ENCODE data around the gene CPSF3.

The CPSF3 gene

DNA sequence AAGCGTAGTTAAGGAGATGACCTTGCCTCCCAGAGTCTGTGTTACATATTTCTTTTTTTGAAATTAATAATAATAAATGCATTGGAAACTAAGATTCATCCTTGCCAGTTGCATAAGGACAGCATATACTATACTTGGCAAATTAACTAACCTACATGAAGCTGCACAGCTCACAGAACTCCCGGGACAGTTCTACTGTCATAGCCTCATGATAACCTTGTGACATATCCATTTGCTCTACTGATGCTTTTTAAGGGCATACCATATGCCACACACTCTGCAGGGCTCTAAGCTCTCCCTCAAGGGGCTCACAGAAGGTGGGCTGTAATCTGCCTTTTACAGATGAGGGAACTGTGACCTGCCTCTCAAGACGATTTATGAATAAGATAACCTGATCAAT is 3.9 kb upstream of the CPSF3 start:
- no peak for DNase-seq (ENCODE audit: low read depth)

DNA sequence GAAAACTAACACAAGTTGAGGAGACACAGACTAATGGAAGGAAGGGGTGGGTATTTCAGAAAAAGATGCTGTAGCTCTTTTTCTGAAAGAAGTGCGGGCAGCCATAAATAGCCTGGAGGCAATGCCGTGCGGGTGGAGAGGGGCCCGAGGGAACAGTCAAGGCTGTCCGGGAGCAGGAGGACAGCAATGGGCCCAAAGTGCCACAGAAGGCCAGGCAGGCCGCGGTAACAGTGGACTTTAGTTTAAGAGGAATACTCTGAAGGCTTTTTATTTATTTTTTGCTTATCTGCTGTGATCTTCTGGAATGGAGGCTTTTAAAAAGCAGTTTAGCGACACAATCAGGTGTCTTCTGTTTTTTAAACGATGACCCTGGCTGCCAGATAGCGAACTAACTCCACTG is 3.0 kb upstream of the CPSF3 start:
- no peak for DNase-seq (ENCODE audit: low read depth)

DNA sequence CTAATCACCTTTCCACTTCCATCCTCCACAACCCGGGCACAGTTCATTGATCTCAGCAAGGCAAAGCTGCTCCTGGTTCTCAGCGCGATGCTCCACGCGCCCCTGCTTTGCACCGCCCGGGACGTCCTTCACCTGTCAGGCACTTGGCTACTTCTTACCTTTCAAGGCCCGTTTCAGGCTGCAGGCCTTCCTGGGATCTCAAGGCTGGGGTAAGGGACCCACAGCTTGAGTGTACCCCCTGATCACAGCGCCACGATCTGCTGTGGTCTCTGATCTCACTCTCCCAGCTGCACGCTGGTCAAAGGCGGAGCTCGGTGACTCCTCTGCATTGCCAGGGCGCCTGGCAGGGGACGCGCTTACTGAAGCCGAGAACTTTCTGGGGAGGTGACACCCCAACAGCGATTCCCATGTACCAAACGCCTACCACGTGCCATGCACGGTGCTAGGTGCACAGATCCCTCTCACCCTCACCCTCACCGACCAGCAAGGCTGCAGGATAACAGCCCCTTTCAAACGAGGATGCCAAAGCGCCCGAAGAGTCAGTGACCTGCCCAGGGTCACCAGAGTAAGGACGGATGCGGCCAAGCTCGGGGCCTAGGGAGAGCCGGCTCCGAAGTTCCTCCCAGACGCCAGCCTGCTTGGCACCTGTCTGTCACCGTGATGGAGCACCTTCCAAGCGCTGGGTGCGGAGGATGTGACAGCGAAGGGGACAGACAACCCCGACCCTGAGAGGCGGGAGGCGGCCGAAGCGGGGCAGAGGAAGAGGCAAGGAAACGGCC is 944 bp upstream of the CPSF3 start:
- peak; percentile 55 for DNase-seq (ENCODE audit: low read depth)

DNA sequence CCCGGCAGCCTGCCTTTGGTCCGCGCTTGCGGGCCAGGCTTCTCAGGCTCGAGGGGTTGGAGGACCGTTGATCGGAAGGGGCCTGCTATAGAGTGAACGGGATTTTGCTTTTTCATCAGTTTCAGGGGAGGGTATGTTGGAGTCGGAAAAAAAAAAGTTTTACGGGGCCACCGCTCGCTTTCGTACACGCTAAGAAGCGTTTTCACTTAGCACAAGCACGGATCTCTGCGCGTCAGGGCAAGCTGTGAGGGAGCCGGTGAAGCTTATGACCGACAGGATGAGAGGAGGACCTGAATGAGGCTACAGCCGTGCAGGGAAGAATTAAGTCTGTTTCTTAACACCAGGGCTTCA is 443 bp downstream of the CPSF3 start:
- DNase-seq (ENCODE audit: low read depth): peak; percentile 45

DNA sequence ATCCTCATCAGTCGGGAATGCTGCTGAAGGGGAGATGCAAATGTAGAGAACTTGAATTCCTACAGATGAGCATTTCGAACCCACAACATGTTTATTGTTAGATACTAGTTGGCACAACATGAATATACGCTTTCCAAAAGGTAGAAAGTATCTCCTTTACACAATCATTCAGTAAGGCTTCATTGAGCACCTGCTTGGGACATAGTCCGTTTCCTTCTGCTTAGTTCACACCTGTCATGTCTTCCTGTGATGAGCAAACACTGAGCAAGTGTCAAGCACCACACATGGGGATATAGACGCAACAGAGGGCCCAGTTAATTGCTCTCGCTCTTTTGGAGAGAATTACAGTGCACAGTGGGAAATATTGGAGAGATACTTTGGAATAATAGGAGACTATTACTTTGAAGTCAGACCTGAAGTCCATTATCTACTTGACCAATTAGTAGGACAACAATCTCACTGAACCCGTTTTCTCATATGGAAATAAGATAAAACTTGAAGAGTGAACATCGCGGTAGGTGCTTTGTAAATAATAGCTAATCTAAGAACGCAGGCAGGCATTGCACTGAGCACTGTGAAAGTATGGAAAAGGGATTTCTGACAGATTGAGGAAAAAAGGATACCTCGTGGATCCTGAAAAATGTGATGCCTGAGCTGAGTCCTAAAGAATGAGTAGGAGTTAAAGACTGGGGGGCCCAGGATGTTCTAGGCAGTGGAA is 1.2 kb downstream of the CPSF3 start:
- no peak for DNase-seq (ENCODE audit: low read depth)

DNA sequence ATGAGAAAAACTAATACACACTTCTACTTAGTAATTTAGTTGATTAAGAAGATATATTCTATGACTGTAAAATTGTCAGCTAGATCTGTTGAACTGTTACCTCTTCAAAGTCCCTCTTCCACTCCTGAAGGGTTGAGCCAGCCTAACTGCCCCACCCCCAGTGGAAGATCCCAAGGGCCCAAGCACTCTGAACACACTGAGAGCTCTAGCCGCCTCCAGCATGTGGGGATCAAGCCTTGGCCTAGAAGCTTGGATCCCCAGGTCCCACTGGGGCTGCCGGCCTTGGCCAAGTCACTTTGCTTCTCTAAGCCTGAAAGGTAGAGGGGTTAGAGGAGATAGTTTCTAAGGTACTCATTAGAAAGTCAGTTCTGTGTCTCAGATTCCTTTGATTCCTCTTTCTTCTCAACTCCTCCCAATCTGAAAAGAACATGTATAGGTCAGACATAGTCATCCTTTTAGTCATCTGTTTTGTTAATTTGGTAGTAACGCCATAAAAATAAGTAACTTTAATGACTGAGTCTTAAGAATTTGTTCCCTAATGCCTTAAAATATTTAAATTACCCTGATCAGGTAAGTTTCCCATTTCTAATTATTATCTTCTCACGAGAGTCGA is 5.6 kb downstream of the CPSF3 start:
- peak; percentile 66 for DNase-seq (ENCODE audit: low read depth)

DNA sequence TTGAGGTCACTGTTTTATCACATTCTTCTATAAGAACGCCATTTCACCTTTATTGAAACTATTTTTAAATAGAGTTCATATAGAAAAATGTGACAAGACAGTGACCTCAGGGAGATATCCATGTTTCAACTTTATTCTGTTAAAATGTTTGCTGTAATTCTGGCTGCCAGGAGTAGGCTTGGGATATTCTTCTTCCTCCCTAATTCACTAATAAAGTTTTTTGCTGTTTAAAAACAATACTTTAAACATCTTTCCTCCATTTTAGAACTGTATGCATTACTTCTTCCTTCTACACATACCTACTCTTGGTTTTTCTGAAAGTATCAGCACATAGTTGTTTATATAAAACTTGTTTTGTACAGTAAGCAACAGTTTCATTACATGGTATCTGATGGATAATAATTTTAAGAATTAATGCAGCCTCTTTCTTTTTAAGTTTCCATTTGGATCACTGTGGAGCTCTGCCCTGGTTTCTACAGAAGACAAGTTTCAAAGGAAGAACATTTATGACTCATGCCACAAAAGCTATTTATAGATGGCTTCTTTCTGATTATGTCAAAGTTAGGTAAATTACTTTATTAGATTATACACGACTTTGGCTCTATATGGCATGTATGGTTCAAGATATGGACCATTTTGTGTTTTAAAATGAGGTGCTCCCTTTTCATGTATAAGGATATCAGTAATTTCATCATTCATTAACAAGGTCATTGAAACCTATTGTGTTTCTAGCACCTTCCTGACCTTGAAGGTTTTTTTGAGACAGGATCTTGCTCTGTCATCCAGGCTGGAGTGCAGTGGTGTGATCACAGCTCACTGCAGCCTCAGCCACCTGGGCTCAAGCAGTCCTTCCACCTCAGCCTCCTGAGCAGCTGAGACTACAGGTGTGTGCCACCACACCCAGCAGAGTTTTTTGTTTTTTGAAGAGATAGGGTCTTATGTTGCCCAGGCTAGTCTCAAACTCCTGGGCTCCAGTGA is 7.2 kb downstream of the CPSF3 start:
- DNase-seq (ENCODE audit: low read depth): peak; percentile 65

DNA sequence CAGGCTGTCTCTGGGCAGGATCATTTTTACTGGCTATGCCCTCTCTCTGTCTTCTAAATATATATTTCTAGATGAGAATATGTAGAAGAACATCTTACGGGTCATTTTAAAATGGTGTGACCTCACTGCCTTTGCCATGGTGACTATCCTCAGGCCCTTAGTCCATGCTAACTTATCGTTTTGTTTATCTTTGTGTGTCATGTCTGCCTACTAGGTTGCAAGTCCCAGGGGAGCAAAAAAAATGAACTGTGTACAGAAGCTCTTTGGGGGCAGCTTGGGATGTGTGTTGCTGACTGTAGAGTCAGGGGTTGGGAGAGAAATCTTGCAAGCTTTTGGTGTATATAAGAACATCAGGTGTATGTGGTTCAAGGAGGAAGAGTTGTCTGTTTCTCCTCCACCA is 11.0 kb downstream of the CPSF3 start:
- no peak for DNase-seq (ENCODE audit: low read depth)

DNA sequence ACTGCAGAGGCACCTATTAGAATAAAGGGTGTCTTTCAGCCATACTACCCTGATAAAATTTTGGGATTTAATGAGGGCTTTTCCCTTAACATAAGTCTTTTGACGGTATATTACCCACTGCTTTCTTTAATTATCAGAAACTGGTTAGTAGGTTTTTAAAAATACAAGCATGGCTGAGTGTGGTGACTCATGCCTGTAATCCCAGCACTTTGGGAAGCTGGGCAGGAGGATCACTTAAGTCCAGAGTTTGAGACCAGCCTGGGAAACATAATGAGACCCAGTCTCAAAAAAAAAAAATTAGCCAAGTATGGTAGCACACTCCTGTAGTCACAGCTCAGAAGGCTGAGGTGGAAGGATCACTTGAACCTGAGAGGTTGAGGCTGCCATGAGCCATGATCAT is 16.1 kb downstream of the CPSF3 start:
- peak; percentile 55 for DNase-seq (ENCODE audit: low read depth)

DNA sequence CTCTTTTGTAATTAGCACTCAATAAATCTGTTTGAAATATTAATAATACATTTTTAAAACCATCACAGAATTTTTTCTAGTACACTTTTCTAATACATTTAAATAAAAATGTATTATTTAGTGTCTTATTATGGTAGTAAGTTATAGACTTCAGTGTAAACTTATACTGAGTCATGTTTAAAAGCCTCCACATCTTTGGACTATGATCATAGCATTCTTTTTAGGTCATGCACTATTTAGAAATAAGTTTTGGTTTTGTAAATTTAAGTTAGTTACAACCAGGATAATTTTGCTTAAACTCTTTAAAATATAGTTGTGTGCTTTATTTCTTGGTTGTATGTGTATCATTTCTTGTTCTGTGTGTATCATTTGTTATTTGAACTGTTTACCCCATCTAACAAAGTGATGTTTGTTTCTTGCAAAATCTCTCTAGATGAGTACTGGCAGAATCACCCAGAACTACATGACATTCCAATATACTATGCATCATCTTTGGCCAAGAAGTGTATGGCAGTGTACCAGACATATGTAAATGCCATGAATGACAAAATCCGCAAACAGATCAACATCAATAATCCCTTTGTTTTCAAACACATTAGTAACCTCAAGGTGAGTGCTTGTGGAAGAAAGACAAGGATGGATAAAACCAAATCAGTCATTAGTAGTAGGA is 16.7 kb downstream of the CPSF3 start:
- peak; percentile 66 for DNase-seq (ENCODE audit: low read depth)

DNA sequence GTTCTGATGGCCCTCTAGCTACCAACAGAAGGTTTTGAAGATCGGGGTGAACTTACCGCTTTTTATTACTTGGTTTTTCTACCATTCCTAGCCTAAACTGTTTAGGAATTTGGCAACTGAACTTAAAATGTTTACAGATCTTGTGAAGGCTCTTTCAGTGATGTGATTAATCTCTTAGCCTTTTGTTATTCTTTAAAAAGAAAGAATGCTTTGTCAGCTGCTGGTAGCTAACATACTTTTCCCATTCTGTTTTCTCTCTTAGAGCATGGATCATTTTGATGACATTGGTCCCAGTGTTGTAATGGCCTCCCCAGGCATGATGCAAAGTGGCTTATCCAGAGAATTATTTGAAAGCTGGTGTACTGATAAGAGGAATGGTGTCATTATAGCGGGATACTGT is 18.1 kb downstream of the CPSF3 start:
- DNase-seq (ENCODE audit: low read depth): peak; percentile 62

DNA sequence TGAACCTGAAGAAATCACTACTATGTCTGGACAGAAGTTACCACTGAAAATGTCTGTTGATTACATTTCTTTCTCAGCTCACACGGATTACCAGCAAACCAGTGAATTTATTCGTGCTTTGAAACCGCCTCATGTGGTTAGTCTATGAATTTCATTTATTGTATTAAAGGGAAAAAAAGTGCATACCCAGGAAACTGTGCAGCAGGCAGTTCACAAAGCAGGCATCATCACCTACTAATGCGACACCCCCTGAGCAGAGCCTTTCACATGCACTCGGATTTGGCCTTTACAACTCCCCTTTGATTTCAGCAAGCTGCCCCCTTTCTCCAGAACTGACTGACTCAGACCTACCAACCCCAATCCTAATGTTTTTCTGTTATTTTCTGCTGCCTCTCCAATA is 20.1 kb downstream of the CPSF3 start:
- no peak for DNase-seq (ENCODE audit: low read depth)

DNA sequence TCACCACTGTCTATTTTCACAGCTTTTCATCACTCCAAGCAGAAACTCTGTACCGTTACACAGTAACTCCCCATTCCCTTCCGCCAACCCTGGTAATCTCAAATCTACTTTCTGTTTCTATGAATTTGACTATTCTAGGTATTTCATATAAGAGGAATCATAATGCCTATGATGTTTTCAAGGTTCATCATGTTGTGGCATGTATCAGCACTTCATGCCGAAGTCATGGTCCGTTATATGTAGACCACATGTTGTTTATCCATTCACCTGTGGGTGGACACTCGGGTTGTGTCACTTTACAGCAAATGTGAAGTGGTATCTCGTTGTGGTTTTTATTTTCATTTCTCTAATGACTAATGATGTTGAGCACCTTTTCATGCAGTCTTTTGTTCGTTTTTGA is 21.6 kb downstream of the CPSF3 start:
- no peak for DNase-seq (ENCODE audit: low read depth)

DNA sequence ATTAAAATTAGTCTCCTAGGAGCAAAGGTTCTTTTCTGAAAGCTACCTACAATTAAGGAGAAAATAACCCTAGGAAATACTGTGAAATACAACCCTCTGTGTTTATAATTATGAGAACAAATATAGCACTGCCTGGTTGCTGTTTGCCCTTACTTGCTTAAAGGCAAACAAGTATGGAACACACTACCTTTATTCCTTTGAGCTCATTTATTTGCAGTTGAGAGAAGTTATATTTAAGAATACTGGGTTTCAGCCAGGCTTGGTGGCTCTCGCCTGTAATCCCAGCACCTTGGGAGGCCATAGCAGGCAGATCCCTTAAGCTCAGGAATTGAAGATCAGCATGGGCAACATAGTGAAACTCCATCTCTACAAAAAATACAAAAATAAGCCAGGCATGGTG is 27.8 kb downstream of the CPSF3 start:
- DNase-seq (ENCODE audit: low read depth): no peak

DNA sequence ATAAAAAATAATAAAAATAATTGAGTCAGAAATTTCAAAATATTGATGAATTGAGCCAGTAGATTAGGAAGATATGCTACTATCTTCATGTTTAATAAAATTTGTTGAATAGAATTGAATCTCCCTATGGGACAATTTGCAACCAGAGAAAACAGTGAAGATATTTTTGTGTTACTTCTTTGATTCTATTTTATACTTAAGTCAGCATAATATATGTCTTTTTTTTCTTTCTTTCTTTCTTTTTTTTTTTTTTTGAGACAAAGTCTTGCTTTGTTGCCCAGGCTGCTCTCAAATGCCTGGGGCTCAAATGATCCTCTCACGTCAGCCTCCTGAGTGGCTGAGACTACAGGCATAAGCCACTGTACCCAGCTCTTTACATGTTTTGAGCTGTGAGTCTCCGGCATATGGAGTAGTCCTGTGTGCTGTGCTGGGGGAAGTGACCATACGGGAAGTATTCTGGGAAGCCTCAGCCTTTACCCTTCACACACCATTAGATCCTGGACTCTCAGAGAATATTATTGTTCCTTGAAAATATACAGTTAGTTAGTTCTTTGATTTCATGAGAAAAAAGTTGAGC is 37.1 kb downstream of the CPSF3 start:
- DNase-seq (ENCODE audit: low read depth): no peak

DNA sequence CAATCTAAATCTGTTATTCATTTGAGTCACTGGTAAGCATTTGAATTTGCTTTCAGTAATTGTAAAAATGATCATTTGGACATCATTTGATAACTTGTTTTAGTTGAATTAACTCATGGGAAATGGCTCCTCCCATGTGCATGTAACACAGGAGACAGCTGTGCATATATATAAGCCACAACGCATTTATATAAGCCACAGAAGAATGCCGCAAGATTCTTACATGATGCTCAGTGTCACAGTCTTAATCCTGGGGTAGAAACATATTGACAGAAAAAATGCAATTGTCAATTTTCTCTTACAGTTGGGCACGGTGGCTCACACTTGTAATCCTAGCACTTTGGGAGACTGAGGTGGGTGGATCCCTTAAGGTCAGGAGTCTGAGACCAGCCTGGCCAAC is 37.6 kb downstream of the CPSF3 start:
- no peak for DNase-seq (ENCODE audit: low read depth)

DNA sequence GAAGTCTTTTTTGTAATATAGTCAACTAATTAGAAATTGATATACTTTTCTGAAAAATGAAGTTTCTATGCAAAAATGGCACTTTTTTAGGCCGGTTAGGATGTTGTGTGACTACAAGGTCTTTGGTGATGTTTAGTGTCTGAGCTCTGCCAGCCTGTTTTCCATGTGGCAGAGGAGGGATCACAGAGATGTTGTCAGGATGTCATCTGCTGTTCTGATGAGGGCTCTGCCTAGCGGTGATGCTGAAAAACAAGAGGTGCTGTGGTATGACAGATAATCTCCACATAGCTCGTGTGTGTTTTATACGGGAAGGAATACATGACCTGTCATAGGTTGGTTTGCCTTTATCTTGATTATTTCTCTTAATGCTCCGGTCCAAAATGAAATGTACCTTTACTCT is 38.9 kb downstream of the CPSF3 start:
- DNase-seq (ENCODE audit: low read depth): no peak

DNA sequence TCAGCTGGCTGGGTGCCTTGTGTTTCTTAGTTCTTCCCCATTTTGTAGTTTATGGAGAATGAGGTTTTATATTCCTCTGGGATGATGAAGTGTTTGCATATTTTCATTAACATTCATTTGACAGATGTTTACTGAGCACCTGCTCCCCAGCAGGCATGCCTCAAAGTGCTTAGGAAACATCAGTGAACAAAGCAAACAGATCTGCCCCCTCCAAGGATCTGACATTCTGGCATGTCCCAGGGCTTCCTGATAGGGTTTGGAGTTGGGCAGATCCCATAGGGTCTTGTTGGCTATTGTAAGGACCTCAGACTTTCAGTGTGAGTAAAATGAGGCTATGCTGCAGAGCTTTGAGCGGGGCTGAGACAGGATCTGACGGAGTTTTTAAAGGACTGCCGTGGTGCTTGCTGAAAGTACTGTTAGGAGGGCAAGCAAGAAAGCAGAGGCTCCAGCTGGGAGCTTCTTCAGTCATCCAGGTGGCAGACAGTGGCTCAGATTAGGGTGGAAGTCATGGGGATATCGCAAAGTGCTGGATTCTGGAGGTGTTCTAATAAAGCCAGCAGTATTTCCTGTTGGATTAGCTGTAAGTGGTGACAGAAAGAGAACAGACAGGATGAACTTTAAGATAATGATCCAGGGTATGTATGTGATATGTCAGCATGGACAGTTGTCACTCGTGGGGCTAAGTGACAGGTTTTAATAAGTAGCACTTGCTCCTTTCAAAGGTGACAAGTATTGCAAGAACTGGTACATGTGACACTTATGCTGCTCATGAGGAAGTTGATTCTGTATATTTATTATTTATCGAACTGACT is 39.6 kb downstream of the CPSF3 start:
- no peak for DNase-seq (ENCODE audit: low read depth)

DNA sequence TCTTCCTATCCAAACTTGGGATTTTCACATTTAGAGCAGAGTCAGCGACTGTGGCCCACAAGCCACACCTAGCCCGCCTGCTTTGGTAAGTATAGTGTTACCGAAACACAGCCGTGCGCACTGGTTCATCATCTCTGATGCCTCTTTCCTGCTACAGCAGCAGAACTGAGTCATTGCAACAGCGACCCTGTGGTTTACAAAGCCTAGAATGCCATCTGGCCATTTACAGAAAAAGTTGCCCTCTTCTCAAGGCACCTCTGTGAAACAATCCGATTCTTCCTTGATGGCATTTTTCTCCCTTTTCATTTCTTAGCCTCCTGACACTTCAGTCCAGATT is 40.2 kb downstream of the CPSF3 start:
- peak; percentile 28 for DNase-seq (ENCODE audit: low read depth)

DNA sequence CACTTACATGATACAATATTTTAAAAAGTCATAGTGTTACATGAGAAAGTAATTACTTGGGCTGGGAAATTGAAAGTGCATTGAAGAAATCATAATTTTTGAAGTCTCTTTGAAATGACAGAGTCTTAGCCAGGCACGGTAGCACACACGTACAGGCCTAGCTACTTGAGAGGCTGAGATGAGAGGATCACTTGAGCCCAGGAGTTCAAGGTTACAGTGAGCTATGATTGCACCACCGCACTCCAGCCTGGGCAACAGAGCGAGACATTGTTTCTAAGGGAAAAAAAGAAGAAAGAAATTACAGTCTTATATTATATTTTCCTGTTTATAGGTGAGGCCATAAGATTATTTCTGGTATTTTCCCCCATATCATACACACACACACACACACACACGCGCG is 41.7 kb downstream of the CPSF3 start:
- no peak for DNase-seq (ENCODE audit: low read depth)

Measured in EH (cell line).